Measurements from ENCODE around the gene PHKG2.

- TF ChIP-seq CTCF (IDR thresholded peaks at IDR 0.05; ENCODE audit: low read length) (no peak), EZH2phosphoT487 (IDR thresholded peaks at IDR 0.05; ENCODE audit: low read length) (no peak)
Observed at GRCh38 chr16:30728321-30728720, 19.9 kb upstream of the PHKG2 start.
